ENCODE results near the gene WDR70.

- TF ChIP-seq RFX5 (IDR thresholded peaks at IDR 0.05; ENCODE audit: low read length) (no peak), GABPA (IDR thresholded peaks at IDR 0.05; ENCODE audit: low read depth) (no peak), REST (IDR thresholded peaks at IDR 0.05; ENCODE audit: low read depth, low read length) (no peak), NFIC (IDR thresholded peaks at IDR 0.05; ENCODE audit: borderline replicate concordance) (no peak)
Measured at GRCh38 chr5:37662362-37662761, 283.2 kb downstream of the WDR70 start.
